Spleen (tissue), 7 donors: ENCODE results near the gene C10orf143.

Experiments
- CTCF ChIP-seq, 11 experiments: fragments of 200-600 bp in 7 of 11; fragments of 450-650 bp in 4 of 11; sonication (generic) in 4 of 11; IDR thresholded peaks in 8 of 11; conservative IDR thresholded peaks in 3 of 11; 1 replicate in 7 of 11; 2 replicates in 4 of 11; pipeline versions ENCODE4 v1.4.0 to v1.8.0; 2016 to 2021; ENCODE audit warnings: antibody characterized with exemption in 11 of 11, inconsistent platforms in 4 of 11, mild to moderate bottlenecking in 1 of 11
- POLR2A ChIP-seq, 3 donors: fragments of 450-650 bp; IDR thresholded peaks; one replicate each; pipeline ENCODE4 v1.5.1; 2017; ENCODE audit warnings: antibody characterized with exemption in 3 of 3, mild to moderate bottlenecking in 1 of 3
- POLR2AphosphoS5 ChIP-seq, 3 donors: sonication (generic); formaldehyde crosslinking; IDR thresholded peaks; one replicate each; pipeline ENCODE4 v1.5.1; 2017; ENCODE audit warnings: antibody characterized with exemption in 3 of 3
- donor health status: DM: no; HTN: no; CAD: no; lungs with moderate emphysema.
- donor health status: DM: no; HTN: no; CAD: no.
- donor health status: DM: no; HTN: no; CAD: no.

GRCh38 chr10:130052193-130052592 is 58.4 kb downstream of the C10orf143 start:
- TF ChIP-seq CTCF (IDR thresholded peaks at IDR 0.05 in 8 of 11, conservative IDR thresholded peaks at IDR 0.05 in 3 of 11) (no peak), POLR2AphosphoS5 (IDR thresholded peaks at IDR 0.05) (no peak), POLR2A (IDR thresholded peaks at IDR 0.05) (no peak)
